ENCODE measurements around the gene FAM216A. TPM values are rescaled to one million over a fixed set of nuclear protein-coding genes. Genes with fewer than 3 reads are reported as not detected.
"Not testable (repeated sequence)": the region's sequence is repeated elsewhere in the genome, so short reads cannot be mapped to it uniquely, and the experiment has no call there.

The FAM216A gene
- total and polyA plus RNA-seq, 9 of the 15 experiments (the other 6 are each of a cell fraction or from before 2014, with no cell fraction given): 17.2 to 96.9 (median 48.5) TPM

DNA sequence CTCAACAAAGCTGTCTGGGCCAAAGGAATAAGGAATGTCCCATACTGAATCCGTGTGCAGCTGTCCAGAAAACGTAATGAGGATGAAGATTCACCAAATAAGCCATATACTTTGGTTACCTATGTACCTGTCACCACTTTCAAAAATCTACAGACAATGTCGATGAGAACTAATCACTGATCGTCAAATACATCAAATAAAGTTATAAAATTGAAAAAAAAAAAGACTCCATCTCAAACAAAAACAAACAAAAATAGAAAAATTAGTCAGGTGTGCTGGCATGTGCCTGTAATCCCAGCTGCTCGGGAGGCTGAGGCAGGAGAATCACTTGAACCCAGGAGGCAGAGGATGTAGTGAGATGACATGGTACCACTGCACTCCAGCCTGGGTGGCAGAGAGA is 7.5 kb upstream of the FAM216A start:
- Histone ChIP-seq H3K36me3 (ENCODE audit: control insufficient read depth, insufficient read depth, low read length) (peaks cover 72% of the 10 kb centered on the region), H3K4me1 (replicated peaks in 1 of 2; ENCODE audit: control insufficient read depth in 2 of 2, insufficient read depth in 2 of 2, low read length in 2 of 2) (peaks cover 12 to 15% of the 10 kb centered on the region in 2 experiments; a peak in 3 of 5 replicates), H3K79me2 (ENCODE audit: control insufficient read depth, insufficient read depth, low read length) (peaks cover 24% of the 10 kb centered on the region)
- H3K9ac ChIP-seq (ENCODE audit: insufficient read depth in 1 of 2, low read depth in 2 of 2, low read length in 2 of 2); DNase-seq (ENCODE audit: extremely low read depth in 1 of 4, low spot score in 3 of 4); intact Hi-C loops (cut with micrococcal nuclease); H2AFZ ChIP-seq (ENCODE audit: low read depth, low read length); CTCF ChIA-PET (ENCODE audit: low intra/inter-chr PET ratio); FAIRE-seq; ATAC-seq; H3K4me2 ChIP-seq (ENCODE audit: insufficient read depth, low read length); H3K27ac ChIP-seq (ENCODE audit: extremely low read depth, low read depth, low read length); H4K20me1 ChIP-seq (replicated peaks; ENCODE audit: control insufficient read depth, insufficient read depth, low read length); in situ Hi-C loops (cut with MboI); H3K4me3 ChIP-seq; BruUV-seq (replicated peaks); H3K9me3 ChIP-seq (replicated peaks; ENCODE audit: control insufficient read depth, insufficient read depth, low read depth, low read length); H3K27me3 ChIP-seq (ENCODE audit: control insufficient read depth in 2 of 2, insufficient read depth in 2 of 2, low read length in 2 of 2); H3K9me1 ChIP-seq (ENCODE audit: control insufficient read depth, insufficient read depth, low read length): not testable (repeated sequence)
- POLR2A ChIA-PET: interaction anchor here (2.4 kb wide), 1 partner anchor 11 kb away, joined by 14 read pairs; the partner anchor contains the start of gene ARPC3
- 91% methylated on average over 5 of the region's 5 CpGs for WGBS (ENCODE audit: insufficient coverage, low coverage, missing lambda C conversion rate)
- peak; percentile 30; the same call in 1 of the 2 replicates for TF ChIP-seq ZNF384 (IDR thresholded peaks at IDR 0.05; ENCODE audit: low read depth, low read length)
- TF ChIP-seq, protein P1, sequence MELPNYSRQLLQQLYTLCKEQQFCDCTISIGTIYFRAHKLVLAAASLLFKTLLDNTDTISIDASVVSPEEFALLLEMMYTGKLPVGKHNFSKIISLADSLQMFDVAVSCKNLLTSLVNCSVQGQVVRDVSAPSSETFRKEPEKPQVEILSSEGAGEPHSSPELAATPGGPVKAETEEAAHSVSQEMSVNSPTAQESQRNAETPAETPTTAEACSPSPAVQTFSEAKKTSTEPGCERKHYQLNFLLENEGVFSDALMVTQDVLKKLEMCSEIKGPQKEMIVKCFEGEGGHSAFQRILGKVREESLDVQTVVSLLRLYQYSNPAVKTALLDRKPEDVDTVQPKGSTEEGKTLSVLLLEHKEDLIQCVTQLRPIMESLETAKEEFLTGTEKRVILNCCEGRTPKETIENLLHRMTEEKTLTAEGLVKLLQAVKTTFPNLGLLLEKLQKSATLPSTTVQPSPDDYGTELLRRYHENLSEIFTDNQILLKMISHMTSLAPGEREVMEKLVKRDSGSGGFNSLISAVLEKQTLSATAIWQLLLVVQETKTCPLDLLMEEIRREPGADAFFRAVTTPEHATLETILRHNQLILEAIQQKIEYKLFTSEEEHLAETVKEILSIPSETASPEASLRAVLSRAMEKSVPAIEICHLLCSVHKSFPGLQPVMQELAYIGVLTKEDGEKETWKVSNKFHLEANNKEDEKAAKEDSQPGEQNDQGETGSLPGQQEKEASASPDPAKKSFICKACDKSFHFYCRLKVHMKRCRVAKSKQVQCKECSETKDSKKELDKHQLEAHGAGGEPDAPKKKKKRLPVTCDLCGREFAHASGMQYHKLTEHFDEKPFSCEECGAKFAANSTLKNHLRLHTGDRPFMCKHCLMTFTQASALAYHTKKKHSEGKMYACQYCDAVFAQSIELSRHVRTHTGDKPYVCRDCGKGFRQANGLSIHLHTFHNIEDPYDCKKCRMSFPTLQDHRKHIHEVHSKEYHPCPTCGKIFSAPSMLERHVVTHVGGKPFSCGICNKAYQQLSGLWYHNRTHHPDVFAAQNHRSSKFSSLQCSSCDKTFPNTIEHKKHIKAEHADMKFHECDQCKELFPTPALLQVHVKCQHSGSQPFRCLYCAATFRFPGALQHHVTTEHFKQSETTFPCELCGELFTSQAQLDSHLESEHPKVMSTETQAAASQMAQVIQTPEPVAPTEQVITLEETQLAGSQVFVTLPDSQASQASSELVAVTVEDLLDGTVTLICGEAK (IDR thresholded peaks at IDR 0.05): peak; percentile 89
- TF ChIP-seq, protein P1 (CRISPR knock-in tag; IDR thresholded peaks at IDR 0.05): peak; percentile 72

Data from K562 (cell line).